ENCODE data around the gene BFSP2.

The BFSP2 gene

GRCh38 chr3:133410191-133410892, 10.5 kb downstream of the BFSP2 start:
- H3K4me3 ChIP-seq (ENCODE audit: low read length, poor library complexity, severe bottlenecking) = no peak overlapping the region
- H3K36me3 ChIP-seq (ENCODE audit: insufficient read depth, low read length) = no peaks in the 10 kb centered on the region
- no peaks in the 10 kb centered on the region for H3K79me2 ChIP-seq (ENCODE audit: insufficient read depth, low read length)
- H3K4me1 ChIP-seq (ENCODE audit: insufficient read depth, low read length, poor library complexity, severe bottlenecking) = no peaks in the 10 kb centered on the region
- no peak overlapping the region for H2AFZ ChIP-seq (ENCODE audit: low read length)
- no peaks in the 10 kb centered on the region for H3K9me2 ChIP-seq (replicated peaks; ENCODE audit: low read depth, low read length)
- H3K27me3 ChIP-seq (ENCODE audit: insufficient read depth, low read length, poor library complexity, severe bottlenecking) = peaks cover 4% of the 10 kb centered on the region
- no peaks in the 10 kb centered on the region for H4K20me1 ChIP-seq (ENCODE audit: insufficient read depth, low read length, poor library complexity, severe bottlenecking)
- no peak overlapping the region for H3K9ac ChIP-seq (ENCODE audit: low read depth, low read length, poor library complexity, severe bottlenecking)
- peaks cover 6% of the 10 kb centered on the region; the same call in 1 of the 2 replicates for H3F3A ChIP-seq (ENCODE audit: low read depth)
- H3K9me3 ChIP-seq (ENCODE audit: insufficient read depth, low read depth, low read length) = no peaks in the 10 kb centered on the region
- TF ChIP-seq CTCF (conservative IDR thresholded peaks at IDR 0.05; ENCODE audit: low read length) = no peak
- no peak for TF ChIP-seq EZH2phosphoT487 (IDR thresholded peaks at IDR 0.05; ENCODE audit: borderline replicate concordance)
- no peak overlapping the region for H3K4me2 ChIP-seq (ENCODE audit: low read depth, low read length, poor library complexity, severe bottlenecking)

GRCh38 chr3:133412183-133413132, 12.6 kb downstream of the BFSP2 start:
- Histone ChIP-seq H3K27me3 (ENCODE audit: insufficient read depth, low read length, poor library complexity, severe bottlenecking) (peaks cover 4% of the 10 kb centered on the region), H3K9me3 (ENCODE audit: insufficient read depth, low read depth, low read length) (no peaks in the 10 kb centered on the region), H3K4me2 (ENCODE audit: low read depth, low read length, poor library complexity, severe bottlenecking) (no peak overlapping the region), H3K79me2 (ENCODE audit: insufficient read depth, low read length) (no peaks in the 10 kb centered on the region), H3K9me2 (replicated peaks; ENCODE audit: low read depth, low read length) (no peaks in the 10 kb centered on the region), H3K4me1 (ENCODE audit: insufficient read depth, low read length, poor library complexity, severe bottlenecking) (no peaks in the 10 kb centered on the region), H4K20me1 (ENCODE audit: insufficient read depth, low read length, poor library complexity, severe bottlenecking) (no peaks in the 10 kb centered on the region), H3K4me3 (ENCODE audit: low read length, poor library complexity, severe bottlenecking) (no peak overlapping the region), H2AFZ (ENCODE audit: low read length) (no peak overlapping the region), H3F3A (ENCODE audit: low read depth) (peaks cover 6% of the 10 kb centered on the region; the same call in 1 of the 2 replicates), H3K36me3 (ENCODE audit: insufficient read depth, low read length) (no peaks in the 10 kb centered on the region), H3K9ac (ENCODE audit: low read depth, low read length, poor library complexity, severe bottlenecking) (no peak overlapping the region)
- no peak for TF ChIP-seq EZH2phosphoT487 (IDR thresholded peaks at IDR 0.05; ENCODE audit: borderline replicate concordance)
- TF ChIP-seq CTCF (conservative IDR thresholded peaks at IDR 0.05; ENCODE audit: low read length) = no peak

- Histone ChIP-seq H4K20me1 (ENCODE audit: insufficient read depth, low read length, poor library complexity, severe bottlenecking) (no peaks in the 10 kb centered on the region), H3K9me2 (replicated peaks; ENCODE audit: low read depth, low read length) (no peaks in the 10 kb centered on the region), H3K4me3 (ENCODE audit: low read length, poor library complexity, severe bottlenecking) (no peak overlapping the region), H2AFZ (ENCODE audit: low read length) (peak overlapping the region; percentile 41; the same call in 1 of the 2 replicates), H3K79me2 (ENCODE audit: insufficient read depth, low read length) (no peaks in the 10 kb centered on the region), H3K4me1 (ENCODE audit: insufficient read depth, low read length, poor library complexity, severe bottlenecking) (no peaks in the 10 kb centered on the region), H3K36me3 (ENCODE audit: insufficient read depth, low read length) (no peaks in the 10 kb centered on the region), H3F3A (ENCODE audit: low read depth) (peaks cover 6% of the 10 kb centered on the region; the same call in 1 of the 2 replicates), H3K27me3 (ENCODE audit: insufficient read depth, low read length, poor library complexity, severe bottlenecking) (peaks cover 2% of the 10 kb centered on the region), H3K9ac (ENCODE audit: low read depth, low read length, poor library complexity, severe bottlenecking) (no peak overlapping the region), H3K9me3 (ENCODE audit: insufficient read depth, low read depth, low read length) (no peaks in the 10 kb centered on the region), H3K4me2 (ENCODE audit: low read depth, low read length, poor library complexity, severe bottlenecking) (no peak overlapping the region)
- TF ChIP-seq EZH2phosphoT487 (IDR thresholded peaks at IDR 0.05; ENCODE audit: borderline replicate concordance) (no peak), CTCF (conservative IDR thresholded peaks at IDR 0.05; ENCODE audit: low read length) (no peak)
These were observed 13.5 kb downstream of the BFSP2 start for GRCh38 chr3:133413161-133414020.
